ENCODE results near the gene TXNRD2. TPM values are rescaled to one million over a fixed set of nuclear protein-coding genes. Genes with fewer than 3 reads are reported as not detected.

Gene TXNRD2
- total and polyA plus RNA-seq, 10 of the 15 experiments (the other 5 are each of a cell fraction or from before 2014, with no cell fraction given): 1.6 to 26.0 (median 13.9) TPM

DNA sequence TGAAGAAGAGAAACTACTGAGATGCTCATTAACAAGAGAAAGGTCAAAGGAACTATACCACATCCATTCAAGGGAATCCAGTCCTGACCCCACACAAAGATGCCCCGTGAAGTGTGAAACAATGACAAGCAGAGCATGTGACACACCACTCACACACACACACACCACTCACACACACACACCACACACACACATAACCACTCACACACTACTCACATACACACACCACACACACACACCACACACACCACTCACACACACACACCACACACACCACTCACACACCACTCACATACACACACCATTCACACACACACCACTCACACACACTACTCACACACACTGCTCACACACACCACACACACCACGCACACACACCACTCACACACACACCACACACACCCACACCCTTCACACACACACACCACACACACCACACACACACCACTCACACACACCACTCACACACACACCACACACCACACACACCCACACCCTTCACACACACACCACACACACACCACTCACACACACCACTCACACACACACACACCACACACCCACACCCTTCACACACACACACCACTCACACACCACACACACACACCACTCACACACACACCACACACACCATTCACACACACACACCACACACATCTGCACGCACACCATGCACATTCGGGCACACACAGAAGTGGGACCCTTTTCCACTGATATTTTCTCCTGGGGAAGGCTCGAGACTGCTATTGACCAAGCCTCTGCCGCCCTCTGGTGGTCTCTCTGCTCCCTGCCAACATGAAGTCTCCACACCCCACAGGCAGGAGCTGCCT, 32.1 kb downstream of the TXNRD2 start (continued):
- TF ChIP-seq, protein P1, sequence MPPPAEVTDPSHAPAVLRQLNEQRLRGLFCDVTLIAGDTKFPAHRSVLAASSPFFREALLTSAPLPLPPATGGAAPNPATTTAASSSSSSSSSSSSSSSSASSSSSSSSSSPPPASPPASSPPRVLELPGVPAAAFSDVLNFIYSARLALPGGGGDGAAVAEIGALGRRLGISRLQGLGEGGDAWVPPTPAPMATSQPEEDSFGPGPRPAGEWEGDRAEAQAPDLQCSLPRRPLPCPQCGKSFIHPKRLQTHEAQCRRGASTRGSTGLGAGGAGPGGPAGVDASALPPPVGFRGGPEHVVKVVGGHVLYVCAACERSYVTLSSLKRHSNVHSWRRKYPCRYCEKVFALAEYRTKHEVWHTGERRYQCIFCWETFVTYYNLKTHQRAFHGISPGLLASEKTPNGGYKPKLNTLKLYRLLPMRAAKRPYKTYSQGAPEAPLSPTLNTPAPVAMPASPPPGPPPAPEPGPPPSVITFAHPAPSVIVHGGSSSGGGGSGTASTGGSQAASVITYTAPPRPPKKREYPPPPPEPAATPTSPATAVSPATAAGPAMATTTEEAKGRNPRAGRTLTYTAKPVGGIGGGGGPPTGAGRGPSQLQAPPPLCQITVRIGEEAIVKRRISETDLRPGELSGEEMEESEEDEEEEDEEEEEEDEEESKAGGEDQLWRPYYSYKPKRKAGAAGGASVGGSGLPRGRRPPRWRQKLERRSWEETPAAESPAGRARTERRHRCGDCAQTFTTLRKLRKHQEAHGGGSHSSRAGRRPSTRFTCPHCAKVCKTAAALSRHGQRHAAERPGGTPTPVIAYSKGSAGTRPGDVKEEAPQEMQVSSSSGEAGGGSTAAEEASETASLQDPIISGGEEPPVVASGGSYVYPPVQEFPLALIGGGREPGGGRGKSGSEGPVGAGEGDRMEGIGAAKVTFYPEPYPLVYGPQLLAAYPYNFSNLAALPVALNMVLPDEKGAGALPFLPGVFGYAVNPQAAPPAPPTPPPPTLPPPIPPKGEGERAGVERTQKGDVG (CRISPR knock-in tag; IDR thresholded peaks at IDR 0.05): no peak
- TF ChIP-seq NFIC (IDR thresholded peaks at IDR 0.05; ENCODE audit: low read depth, low read length) (no peak), TARDBP (IDR thresholded peaks at IDR 0.05; ENCODE audit: borderline replicate concordance) (no peak), ESRRA (IDR thresholded peaks at IDR 0.05; ENCODE audit: low read length) (no peak), ZNF24 (IDR thresholded peaks at IDR 0.05) (no peak), KLF5 (IDR thresholded peaks at IDR 0.05; ENCODE audit: partially characterized antibody) (no peak), YY1 (IDR thresholded peaks at IDR 0.05; ENCODE audit: low read depth, low read length) (peak; percentile 70), IRF4 (IDR thresholded peaks at IDR 0.05; ENCODE audit: low read depth, low read length) (peak; percentile 9; the same call in 1 of the 2 replicates), TCF3 (IDR thresholded peaks at IDR 0.05; ENCODE audit: borderline replicate concordance, insufficient read depth, low read depth, low read length) (no peak), IKZF2 (IDR thresholded peaks at IDR 0.05) (peak; percentile 8 to 21; a peak in 1 of 4 replicates), STAT1 (conservative IDR thresholded peaks at IDR 0.05) (no peak), ZNF274 (IDR thresholded peaks at IDR 0.05; ENCODE audit: insufficient read depth, insufficient read length) (no peak), PAX5 (IDR thresholded peaks at IDR 0.05; ENCODE audit: borderline replicate concordance, low read depth, low read length) (no peak), EZH2 (IDR thresholded peaks at IDR 0.05; ENCODE audit: borderline replicate concordance, control insufficient read depth, low read depth, low read length) (no peak), KAT2A (conservative IDR thresholded peaks at IDR 0.05; ENCODE audit: control insufficient read depth, low read depth, low read length) (no peak), SP1 (IDR thresholded peaks at IDR 0.05; ENCODE audit: low read depth, low read length) (no peak), RAD51 (IDR thresholded peaks at IDR 0.05) (peak; percentile 37; the same call in 1 of the 2 replicates), SREBF1 (IDR thresholded peaks at IDR 0.05; ENCODE audit: low read length) (no peak), MAX (IDR thresholded peaks at IDR 0.05; ENCODE audit: low read depth, low read length) (no peak), ZZZ3 (IDR thresholded peaks at IDR 0.05; ENCODE audit: control insufficient read depth, insufficient read length, low read depth) (no peak), LARP7 (IDR thresholded peaks at IDR 0.05) (no peak), NR2C2 (IDR thresholded peaks at IDR 0.05; ENCODE audit: borderline replicate concordance, control insufficient read depth, insufficient read length, low read depth) (peak; percentile 56), NFYA (IDR thresholded peaks at IDR 0.05; ENCODE audit: borderline replicate concordance, low read depth, low read length) (no peak), ETV6 (conservative IDR thresholded peaks at IDR 0.05 in 1 of 2, IDR thresholded peaks at IDR 0.05 in 1 of 2; ENCODE audit: borderline replicate concordance in 1 of 2, low read depth in 1 of 2) (no peak)
- TF ChIP-seq, protein P2, sequence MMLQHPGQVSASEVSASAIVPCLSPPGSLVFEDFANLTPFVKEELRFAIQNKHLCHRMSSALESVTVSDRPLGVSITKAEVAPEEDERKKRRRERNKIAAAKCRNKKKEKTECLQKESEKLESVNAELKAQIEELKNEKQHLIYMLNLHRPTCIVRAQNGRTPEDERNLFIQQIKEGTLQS (IDR thresholded peaks at IDR 0.05; ENCODE audit: borderline replicate concordance, extremely low read depth, low read depth, low read length): no peak
- TF ChIP-seq, protein P3, sequence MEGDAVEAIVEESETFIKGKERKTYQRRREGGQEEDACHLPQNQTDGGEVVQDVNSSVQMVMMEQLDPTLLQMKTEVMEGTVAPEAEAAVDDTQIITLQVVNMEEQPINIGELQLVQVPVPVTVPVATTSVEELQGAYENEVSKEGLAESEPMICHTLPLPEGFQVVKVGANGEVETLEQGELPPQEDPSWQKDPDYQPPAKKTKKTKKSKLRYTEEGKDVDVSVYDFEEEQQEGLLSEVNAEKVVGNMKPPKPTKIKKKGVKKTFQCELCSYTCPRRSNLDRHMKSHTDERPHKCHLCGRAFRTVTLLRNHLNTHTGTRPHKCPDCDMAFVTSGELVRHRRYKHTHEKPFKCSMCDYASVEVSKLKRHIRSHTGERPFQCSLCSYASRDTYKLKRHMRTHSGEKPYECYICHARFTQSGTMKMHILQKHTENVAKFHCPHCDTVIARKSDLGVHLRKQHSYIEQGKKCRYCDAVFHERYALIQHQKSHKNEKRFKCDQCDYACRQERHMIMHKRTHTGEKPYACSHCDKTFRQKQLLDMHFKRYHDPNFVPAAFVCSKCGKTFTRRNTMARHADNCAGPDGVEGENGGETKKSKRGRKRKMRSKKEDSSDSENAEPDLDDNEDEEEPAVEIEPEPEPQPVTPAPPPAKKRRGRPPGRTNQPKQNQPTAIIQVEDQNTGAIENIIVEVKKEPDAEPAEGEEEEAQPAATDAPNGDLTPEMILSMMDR (IDR thresholded peaks at IDR 0.05 in 2 of 3, conservative IDR thresholded peaks at IDR 0.05 in 1 of 3; ENCODE audit: control insufficient read depth in 2 of 3, extremely low read depth in 1 of 3, insufficient read depth in 1 of 3, low read depth in 3 of 3, low read length in 3 of 3): peak; percentile 85 to 93 (median 92)
